ENCODE data around the gene YAE1.
"Not testable (repeated sequence)": the region's sequence is repeated elsewhere in the genome, so short reads cannot be mapped to it uniquely, and the experiment has no call there.

The YAE1 gene

GRCh38 chr7:39566023-39566921 lies at the start of gene YAE1:
Gene YAE1, plus strand, starts transcription at chr7:39566404. Its CDS starts 15 bp downstream, at chr7:39566419.
- DNase-seq, result peak; percentile 92

GRCh38 chr7:39516498-39516897 lies 49.7 kb upstream of the YAE1 start:
- no peak for DNase-seq

GRCh38 chr7:39517240-39517639 lies 49.0 kb upstream of the YAE1 start:
- no peak for DNase-seq

- no peak for DNase-seq
These were observed 40.3 kb upstream of the YAE1 start for GRCh38 chr7:39525926-39526325.

- no peak for DNase-seq
These were observed 39.5 kb upstream of the YAE1 start for GRCh38 chr7:39526666-39527065.

GRCh38 chr7:39527296-39527695 lies 38.9 kb upstream of the YAE1 start:
- no peak for DNase-seq

- no peak for DNase-seq
These were observed 38.3 kb upstream of the YAE1 start for GRCh38 chr7:39527951-39528350.

- no peak for DNase-seq
These were observed 37.4 kb upstream of the YAE1 start for GRCh38 chr7:39528849-39529248.

- DNase-seq, result no peak
These were observed 36.6 kb upstream of the YAE1 start for GRCh38 chr7:39529582-39529981.

- no peak for DNase-seq
These were observed 35.2 kb upstream of the YAE1 start for GRCh38 chr7:39530971-39531370.

GRCh38 chr7:39531818-39532217 lies 34.4 kb upstream of the YAE1 start:
- DNase-seq, result no peak

- DNase-seq, result no peak
These were observed 33.4 kb upstream of the YAE1 start for GRCh38 chr7:39532832-39533231.

- no peak for DNase-seq
These were observed 31.6 kb upstream of the YAE1 start for GRCh38 chr7:39534599-39534998.

- DNase-seq, result no peak
These were observed 31.1 kb upstream of the YAE1 start for GRCh38 chr7:39535064-39535463.

- DNase-seq, result no peak
These were observed 30.5 kb upstream of the YAE1 start for GRCh38 chr7:39535720-39536119.

GRCh38 chr7:39536951-39537350 lies 29.3 kb upstream of the YAE1 start:
- no peak for DNase-seq

GRCh38 chr7:39539816-39540215 lies 26.4 kb upstream of the YAE1 start:
- DNase-seq, result no peak

- no peak for DNase-seq
These were observed 25.9 kb upstream of the YAE1 start for GRCh38 chr7:39540320-39540719.

GRCh38 chr7:39541511-39541910 lies 24.7 kb upstream of the YAE1 start:
- DNase-seq, result no peak

GRCh38 chr7:39544774-39545173 lies 21.4 kb upstream of the YAE1 start:
- DNase-seq, result not testable (repeated sequence)

- DNase-seq, result no peak
These were observed 18.9 kb upstream of the YAE1 start for GRCh38 chr7:39547336-39547735.

GRCh38 chr7:39550411-39550810 lies 15.8 kb upstream of the YAE1 start:
- no peak for DNase-seq

- no peak for DNase-seq
These were observed 12.8 kb upstream of the YAE1 start for GRCh38 chr7:39553436-39553835.

GRCh38 chr7:39554583-39555165 lies 11.5 kb upstream of the YAE1 start:
- no peak for DNase-seq

- no peak for DNase-seq
These were observed 9.0 kb upstream of the YAE1 start for GRCh38 chr7:39557222-39557621.
